ENCODE measurements around the gene MAT2B.

MAT2B gene

DNA sequence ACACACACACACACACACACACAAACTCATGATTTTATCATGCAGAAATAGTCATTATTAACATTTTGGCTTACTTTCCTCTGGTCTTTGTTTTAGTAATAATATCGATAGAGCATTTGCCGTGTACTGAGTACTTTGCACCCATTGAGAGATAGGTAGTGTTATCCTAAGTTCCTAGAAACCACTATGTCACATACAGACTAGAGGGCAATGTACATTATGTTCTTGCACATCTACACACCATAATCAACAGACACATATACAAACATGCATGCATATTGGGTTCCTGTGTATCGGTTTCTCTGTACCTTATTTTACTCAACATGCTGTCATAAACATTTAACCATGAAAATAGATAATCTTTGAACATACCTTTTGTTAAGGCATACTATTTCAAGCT, 45.7 kb downstream of the MAT2B start:
- no peak for DNase-seq (ENCODE audit: low spot score)

DNA sequence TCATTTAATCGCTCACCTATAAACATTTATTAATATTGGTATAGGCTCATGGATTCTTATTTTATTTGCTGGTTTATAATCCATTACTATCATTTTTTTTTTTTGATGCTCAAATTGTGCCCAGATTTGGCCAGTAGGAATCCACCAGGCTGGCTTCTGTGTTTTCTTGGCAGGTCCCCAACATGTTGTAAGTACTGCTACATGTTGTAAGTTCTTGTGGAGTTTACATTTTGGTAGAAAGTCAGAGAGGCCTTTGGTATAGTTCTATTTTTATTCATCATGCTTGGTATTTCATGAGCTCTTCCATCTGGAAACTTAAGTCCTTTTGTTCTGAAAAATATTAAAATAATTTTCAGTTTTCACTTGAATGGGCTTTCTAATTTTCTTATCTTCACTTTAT, 47.1 kb downstream of the MAT2B start:
- no peak for DNase-seq (ENCODE audit: low spot score)

DNA sequence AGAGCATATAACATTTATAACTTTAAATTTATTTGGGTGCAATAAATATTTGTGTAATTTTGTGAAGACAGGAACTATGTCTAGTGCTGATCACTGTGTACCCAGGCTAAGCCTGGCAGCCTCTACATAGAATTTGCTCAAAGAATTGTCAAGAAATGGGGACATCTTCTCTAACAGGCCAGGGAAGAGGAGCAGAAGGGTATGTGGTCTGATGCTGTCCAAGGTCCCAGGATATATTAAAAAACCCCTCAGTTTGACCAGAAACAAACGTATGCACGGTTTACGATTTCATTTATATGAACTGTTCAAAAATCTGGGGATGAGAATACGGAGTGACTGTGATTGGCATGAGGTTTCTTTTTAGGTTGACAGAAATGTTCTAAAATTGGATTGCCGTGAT, 55.9 kb downstream of the MAT2B start:
- no peak for DNase-seq (ENCODE audit: low spot score)

DNA sequence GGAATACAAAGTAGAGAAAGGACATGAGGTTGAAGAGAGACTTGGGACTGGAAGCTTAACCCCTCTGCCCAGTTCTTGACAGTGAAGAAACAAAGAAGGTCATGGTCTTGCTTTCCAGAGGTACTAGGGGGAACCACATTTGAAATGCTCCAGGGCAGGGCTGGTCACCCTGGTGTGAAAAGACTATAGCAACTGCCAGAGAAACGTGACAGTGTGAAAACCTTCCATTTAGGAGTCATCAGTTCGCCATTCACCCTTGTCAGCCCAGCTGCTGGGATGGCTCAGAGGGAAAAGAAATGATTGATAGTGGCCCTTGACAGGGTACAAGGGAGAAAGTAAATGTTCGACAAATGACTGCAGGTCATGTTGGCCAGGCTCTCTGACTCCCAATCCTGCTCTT, 56.7 kb downstream of the MAT2B start:
- no peak for DNase-seq (ENCODE audit: low spot score)

DNA sequence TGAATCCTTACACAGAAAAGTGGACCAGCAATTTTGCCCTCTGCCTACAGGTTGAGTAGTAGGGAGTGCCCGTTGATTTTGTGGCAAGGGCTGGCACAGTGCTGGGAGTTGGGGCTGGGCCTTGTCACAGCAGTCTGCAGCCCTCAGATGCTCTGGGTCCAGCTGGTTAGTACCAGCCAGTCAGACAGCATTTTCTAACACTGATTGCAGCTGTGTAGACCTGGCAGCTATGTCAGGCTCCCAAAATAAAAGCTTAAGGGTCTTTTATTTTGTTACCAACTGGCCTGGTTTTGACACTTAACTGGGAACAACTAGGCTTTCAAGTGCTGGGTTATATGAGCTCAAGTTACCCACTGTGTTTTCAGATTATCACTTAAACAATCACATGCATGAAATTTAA, 57.7 kb downstream of the MAT2B start:
- DNase-seq (ENCODE audit: low spot score): no peak

DNA sequence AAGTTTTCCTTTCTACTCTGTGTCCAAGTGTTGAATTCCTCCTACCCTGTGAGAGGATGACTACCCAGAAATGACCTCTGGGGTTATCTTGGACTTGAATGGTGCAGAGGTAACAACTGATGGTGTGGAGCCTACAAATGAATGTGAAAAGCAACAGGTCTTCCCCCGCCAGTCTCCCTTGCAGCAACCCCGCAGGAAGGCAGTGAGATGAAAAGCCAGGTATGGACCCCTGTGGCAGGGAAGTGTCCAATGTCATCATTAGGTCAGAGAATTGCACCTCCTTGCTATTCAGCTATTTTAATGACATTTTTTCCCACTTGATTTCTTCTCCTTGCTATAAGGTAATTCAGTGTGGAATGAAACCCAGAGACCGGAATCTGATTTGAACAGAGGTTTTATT, 58.5 kb downstream of the MAT2B start:
- DNase-seq (ENCODE audit: low spot score): no peak

DNA sequence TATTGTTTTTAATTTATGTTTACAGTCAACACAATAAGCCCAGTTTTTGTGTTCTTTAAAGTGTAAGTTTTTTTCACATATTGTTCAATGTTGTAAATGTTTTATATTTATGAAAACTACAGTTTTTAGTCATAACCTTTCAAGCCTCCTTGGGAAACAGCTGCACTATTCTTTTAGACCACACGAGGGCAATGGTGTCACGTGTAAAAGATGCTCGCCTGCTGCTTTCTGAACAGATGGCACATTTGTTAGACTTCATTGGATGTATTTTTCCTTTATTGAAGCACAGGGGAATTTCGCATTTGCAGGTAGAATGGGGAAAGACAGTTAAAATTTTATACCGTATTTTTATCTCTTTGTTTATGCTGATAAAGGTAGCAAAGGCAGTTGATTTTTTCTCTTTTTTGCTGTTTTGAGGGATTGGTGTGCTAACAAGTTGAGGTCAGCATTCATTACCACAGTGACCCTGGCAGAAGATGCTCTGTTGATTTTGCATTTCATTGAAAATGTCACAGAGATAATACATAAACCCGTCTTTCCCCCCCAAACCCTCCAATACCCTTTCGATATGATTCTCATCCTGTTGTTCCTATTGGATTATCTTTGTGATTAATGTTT, 59.0 kb downstream of the MAT2B start:
- peak; percentile 57 for DNase-seq (ENCODE audit: low spot score)

DNA sequence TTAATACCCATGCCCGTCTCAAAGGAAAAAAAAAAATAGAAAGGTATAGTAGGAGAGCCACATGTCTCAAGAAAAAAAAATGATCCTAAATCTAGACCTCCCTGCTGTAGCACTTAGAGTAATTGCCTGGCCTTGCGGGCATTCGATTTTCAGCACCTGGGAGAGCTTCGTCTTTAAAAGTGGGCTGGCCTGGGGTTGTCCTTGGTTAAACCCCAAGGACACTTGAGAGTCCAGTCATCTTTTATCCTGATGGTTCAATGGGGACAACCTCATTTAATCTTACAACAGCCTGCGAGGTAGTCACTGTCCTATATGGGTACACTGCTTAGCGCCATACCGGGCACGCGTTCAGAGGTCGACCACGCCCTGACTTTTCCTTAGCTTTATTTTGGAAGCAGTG, 60.1 kb downstream of the MAT2B start:
- DNase-seq (ENCODE audit: low spot score): no peak

DNA sequence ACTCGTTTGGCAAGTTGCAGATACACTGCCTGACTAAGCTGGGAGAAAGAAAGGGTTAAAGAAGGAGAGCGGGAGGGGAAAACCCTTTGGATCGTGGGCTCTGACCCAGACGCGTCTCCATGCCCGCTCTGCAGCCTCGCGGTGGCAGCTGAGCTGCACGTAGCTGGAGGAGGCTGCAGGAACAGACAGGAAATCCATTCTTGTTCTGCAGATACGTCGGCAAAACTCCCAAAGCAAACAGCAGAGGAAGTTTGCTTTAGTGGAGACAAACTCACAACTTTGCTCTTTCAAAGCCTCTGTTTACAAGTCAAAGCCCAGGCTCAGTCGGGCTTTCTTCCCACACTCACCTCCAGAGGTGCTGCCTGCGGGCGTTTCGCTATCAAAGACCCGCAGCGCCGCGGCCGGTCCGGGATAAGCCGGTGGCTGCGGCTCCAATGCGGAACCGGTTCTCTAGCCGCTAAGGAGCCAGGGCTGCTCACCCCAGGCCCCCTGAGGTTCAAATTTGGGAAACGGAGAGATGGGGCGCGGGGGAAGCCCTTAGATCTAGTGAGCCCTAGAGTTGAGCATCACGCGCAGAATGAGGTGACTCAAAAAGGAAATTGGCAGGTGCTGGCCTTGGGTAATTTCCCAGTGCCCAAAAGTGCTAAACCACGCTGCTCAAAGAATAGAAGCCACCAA, 60.7 kb downstream of the MAT2B start:
- DNase-seq (ENCODE audit: low spot score): no peak

DNA sequence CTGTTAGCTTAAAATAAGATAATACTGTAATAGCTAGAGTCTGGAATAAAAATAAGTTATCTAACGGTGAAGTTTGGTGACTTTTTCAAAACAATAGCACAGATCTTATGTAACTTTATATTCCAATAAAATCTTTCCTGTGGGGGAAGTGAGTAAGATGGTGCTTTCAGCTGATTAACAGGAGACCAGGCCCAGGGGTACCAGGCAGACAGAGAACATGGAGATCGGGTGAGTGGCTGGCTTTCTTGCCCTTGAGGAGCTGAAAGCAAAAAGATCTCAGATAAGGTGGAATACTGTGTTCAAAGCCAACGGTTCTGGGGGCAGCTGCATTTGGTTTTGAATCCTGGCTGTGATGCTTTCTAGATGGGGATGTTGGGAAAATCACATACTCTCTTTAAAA, 61.3 kb downstream of the MAT2B start:
- no peak for DNase-seq (ENCODE audit: low spot score)

DNA sequence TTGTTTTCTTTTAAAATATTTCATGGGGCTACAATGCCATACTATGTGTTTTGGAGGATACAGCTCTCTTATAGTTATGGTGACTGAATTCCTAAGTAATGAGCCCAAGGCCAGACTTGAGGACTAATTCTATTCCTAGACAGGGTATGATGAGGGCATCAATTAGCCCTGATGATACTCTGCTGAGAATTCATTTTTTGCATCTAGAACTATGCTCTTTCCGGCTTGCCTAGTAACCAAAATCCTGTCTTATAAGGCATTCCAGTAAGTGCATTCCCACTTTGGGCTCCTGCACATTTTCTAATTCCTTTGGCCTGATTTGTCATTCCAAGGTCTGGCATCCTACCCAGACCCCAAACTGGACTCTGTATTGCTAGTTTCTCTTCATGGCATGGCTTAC, 62.4 kb downstream of the MAT2B start:
- DNase-seq (ENCODE audit: low spot score): no peak
